GM12874 (cell line): ENCODE data around the gene SH3RF3.

ENCODE experiments used
- TF ChIP-seq, protein P1 (sequence below): IDR thresholded peaks from 2 replicates; pipeline ENCODE4 v1.5.1; 2011; ENCODE audit warnings: low read depth, mild to moderate bottlenecking, control low read depth, low read length, moderate library complexity; ENCODE audit not compliant: insufficient read depth

The SH3RF3 gene

DNA sequence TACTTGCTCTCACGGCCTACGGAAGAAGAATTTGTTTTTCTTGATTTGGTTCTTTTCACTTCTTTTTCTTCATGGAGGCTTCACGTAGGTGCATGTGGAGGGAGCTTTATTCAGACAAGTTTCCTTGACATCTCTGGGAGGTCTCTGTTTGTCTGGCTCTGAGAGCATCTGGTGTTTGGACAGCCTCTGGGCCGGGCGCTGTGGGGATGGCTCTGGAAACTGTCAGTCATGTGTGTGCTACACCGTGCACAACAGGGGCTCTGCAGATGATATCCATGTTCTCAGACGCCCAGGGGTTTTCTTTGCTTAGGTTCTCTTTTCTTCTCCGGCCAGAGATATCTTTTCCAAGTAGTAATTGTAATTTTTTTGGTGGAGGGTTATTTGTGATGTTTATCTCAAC is 130.7 kb downstream of the SH3RF3 start:
- TF ChIP-seq, protein P1, sequence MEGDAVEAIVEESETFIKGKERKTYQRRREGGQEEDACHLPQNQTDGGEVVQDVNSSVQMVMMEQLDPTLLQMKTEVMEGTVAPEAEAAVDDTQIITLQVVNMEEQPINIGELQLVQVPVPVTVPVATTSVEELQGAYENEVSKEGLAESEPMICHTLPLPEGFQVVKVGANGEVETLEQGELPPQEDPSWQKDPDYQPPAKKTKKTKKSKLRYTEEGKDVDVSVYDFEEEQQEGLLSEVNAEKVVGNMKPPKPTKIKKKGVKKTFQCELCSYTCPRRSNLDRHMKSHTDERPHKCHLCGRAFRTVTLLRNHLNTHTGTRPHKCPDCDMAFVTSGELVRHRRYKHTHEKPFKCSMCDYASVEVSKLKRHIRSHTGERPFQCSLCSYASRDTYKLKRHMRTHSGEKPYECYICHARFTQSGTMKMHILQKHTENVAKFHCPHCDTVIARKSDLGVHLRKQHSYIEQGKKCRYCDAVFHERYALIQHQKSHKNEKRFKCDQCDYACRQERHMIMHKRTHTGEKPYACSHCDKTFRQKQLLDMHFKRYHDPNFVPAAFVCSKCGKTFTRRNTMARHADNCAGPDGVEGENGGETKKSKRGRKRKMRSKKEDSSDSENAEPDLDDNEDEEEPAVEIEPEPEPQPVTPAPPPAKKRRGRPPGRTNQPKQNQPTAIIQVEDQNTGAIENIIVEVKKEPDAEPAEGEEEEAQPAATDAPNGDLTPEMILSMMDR: no peak

DNA sequence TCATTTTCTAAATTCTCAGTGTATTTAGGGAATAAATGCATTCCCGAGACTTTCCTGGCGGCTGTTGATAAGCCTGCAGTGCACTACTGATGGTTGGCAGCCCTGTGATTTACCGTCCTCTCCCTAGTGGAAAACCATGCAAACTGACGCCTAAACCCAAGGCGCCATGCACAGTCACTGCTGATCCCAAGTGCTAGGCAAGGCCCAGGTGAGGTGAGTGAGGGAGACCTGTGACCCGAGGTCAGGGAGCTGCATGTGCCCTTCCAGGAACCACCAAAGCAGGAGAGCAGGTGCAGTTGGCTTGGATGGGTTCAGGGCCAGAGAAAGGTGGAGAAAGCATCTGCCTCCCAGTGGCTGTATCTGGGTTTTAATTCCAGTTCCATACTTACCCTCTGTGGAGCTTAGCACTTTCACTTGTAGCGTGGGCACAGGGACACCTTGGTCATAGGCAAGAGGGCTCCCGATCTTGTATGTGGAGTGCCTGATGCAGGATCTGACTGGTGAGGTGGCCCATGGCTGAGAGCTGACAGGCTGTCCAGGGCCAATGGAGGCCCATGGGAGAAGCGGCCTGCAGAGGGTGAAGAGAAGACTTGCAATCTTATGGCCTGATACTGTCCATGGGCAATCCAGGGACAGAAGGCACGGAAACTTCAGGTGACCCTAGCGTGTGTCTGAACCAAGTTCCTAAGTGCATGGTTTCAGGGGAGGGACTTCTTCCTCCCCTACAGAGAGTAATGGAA is 131.3 kb downstream of the SH3RF3 start:
- TF ChIP-seq, protein P1: no peak

DNA sequence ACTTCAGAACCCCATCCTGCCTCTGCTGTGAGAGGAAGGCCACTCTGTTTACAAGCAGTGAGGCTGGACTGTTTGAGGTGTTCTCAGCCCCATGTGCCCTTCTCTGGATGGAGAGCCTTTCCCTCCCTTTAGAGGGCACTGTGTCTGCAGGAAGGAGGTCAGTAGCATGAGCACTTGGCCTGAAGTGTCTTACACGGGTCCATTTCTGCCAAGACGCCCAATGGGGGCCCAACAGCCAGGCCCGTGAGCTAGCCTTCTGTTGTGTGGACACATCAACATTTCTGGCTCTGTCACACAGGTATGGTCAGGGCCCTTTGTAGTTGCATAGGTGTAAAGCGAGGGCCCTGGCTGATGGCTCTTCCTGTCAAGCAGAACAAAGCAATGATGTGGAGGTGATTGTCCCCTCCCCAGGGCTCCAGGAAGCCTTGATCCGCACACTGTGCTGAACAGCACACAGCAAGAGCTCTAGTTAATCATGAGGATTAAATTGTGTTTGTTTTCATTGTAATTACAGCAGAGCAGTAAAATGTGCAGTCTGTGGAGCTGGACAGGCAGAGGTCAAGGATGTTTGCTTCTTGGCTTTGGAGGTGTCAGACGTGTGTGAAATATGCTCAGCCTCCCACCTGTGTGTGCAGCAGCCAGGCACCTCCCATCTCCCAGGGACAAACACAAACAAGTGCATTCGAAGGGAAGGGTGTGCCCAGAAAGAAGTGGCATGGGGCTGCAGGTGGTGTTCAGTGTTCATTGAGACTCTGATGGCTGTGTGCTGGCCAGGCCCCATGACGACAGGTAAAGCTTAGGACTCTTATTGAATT is 132.1 kb downstream of the SH3RF3 start:
- TF ChIP-seq, protein P1: peak; percentile 28; the same call in 1 of the 2 replicates

DNA sequence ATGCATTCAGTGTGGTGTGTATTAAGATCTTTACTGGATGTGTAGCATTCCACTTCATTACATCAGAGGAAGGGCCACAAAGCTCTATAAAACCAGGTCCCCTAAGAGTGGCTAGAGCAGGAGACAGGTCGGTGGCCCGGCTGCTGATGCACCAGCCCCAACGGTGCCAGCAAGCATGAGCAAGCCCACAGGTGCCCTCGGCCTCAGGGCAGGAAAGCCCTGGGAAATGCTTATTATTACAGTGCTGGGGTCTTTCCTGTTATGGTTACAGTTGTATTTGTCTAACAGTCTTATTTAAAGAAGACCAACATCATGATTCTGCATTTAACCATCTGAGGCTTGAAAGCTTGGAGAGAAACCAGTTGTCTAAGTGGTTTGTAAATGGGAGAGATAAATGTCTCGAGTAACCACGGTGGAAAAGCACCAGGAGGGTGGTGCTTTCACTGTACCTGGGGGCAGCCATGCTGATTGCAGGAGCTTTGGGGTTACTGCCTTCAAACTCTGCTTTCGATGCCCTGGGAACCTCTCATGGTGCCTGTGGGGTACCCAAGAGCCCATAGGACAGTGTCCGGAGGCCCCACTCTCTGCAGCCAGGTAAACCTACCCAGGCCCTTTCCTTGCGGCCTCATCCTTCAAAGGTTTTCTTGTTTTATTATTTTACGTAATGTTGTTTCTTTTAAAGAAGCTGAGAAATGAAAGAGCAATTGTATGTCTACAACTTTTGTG is 133.1 kb downstream of the SH3RF3 start:
- TF ChIP-seq, protein P1: no peak

DNA sequence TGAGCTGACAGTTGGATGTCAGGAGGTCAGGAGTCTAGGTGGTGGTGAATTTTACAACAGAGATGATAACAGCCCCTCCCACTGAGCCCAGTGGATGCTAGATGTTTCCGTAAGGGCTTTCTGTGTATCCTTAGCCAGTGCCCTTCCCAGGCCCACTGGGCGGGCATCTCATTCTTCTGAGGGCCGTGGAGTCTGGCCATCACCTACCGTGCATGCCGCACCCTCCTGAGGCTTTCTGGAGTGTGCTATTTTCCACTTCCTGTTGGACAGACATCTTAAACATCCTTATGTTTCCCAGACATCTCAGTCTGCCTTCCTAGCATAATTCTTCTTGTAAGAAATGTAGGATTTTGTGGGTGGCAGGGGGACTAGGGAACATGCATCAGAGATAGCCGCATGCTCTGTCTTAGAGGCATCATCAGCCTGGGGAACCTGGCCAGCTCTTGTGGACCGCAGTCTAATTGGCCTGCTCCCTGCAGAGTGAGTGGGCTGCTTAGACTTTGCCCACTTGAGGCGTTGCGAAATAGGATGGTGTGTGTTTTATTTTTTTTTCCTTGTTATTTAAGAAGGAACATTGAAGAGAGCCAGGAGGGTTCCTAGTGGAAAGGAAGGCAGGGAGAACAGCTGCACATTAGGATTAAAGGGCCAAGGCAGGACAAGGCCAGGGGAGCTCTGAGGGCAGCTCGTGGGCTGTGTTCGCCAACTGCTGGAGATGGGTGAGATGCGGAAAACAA is 135.8 kb downstream of the SH3RF3 start:
- TF ChIP-seq, protein P1: no peak

DNA sequence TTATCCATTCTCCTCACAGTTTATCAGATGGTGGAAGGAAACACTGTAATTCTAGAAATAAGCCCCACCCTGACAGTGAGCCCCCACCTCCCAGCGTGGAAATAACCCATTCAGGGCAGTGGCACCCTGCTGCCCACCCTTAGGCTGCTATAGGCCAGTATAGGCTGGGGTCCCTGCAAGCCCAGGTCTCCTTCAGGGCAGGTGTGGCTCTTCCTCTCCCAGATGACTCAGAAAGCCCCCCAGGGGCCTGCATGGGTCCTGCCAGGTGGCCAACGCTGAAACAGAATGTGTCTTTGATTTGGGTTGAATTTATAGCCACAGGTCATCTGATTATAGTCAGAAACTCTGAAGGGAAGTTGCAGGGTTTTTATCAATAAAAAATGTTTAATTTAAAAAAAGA is 136.4 kb downstream of the SH3RF3 start:
- TF ChIP-seq, protein P1: no peak
